Astrocyte (in vitro differentiated cells and primary cell): Measurements from ENCODE around the gene RYR2.

Source experiments
- EZH2 ChIP-seq: IDR thresholded peaks from 2 replicates; pipeline ENCODE4 v1.6.1; 2012; ENCODE audit warnings: mild to moderate bottlenecking, low read length, inconsistent platforms; ENCODE audit not compliant: insufficient read depth
- TF ChIP-seq, protein P1 (sequence below): IDR thresholded peaks from 2 replicates; pipeline ENCODE4 v1.5.1; 2011; ENCODE audit warnings: low read depth, mild to moderate bottlenecking, inconsistent platforms, low read length, moderate library complexity; ENCODE audit not compliant: insufficient read depth

DNA sequence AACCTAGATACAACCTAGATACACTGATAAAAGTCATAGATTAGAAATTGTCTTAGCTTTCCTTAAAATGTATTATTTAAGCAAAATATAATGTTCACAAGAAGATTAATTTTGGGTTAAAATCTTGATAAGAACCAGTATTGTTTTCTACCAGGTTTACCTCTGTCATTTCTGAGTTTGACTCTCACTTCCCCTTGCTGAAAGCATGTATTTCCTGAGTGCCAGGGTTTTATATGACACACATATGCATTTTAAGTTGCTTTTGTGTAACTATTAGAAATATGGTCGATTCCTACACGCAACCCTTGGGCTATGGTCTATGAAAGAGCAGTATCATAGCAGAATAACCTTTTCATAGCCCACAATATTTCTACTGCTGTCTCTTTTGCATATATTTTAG, 497.1 kb downstream of the RYR2 start:
- TF ChIP-seq, protein P1, sequence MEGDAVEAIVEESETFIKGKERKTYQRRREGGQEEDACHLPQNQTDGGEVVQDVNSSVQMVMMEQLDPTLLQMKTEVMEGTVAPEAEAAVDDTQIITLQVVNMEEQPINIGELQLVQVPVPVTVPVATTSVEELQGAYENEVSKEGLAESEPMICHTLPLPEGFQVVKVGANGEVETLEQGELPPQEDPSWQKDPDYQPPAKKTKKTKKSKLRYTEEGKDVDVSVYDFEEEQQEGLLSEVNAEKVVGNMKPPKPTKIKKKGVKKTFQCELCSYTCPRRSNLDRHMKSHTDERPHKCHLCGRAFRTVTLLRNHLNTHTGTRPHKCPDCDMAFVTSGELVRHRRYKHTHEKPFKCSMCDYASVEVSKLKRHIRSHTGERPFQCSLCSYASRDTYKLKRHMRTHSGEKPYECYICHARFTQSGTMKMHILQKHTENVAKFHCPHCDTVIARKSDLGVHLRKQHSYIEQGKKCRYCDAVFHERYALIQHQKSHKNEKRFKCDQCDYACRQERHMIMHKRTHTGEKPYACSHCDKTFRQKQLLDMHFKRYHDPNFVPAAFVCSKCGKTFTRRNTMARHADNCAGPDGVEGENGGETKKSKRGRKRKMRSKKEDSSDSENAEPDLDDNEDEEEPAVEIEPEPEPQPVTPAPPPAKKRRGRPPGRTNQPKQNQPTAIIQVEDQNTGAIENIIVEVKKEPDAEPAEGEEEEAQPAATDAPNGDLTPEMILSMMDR, result no peak
- no peak for TF ChIP-seq EZH2
